NCI-H345 treated with DMSO at 0.1 percent for 48 hours (cell line): Measurements from ENCODE around the gene DMRTA2.
"Not testable (repeated sequence)": the region's sequence is repeated elsewhere in the genome, so short reads cannot be mapped to it uniquely, and the experiment has no call there.

Experiments
- DNase-seq: peaks from one replicate; lab custom pipeline; 2025; ENCODE audit not compliant: unreplicated experiment; lab: John Stamatoyannopoulos, UW

Gene DMRTA2

DNA sequence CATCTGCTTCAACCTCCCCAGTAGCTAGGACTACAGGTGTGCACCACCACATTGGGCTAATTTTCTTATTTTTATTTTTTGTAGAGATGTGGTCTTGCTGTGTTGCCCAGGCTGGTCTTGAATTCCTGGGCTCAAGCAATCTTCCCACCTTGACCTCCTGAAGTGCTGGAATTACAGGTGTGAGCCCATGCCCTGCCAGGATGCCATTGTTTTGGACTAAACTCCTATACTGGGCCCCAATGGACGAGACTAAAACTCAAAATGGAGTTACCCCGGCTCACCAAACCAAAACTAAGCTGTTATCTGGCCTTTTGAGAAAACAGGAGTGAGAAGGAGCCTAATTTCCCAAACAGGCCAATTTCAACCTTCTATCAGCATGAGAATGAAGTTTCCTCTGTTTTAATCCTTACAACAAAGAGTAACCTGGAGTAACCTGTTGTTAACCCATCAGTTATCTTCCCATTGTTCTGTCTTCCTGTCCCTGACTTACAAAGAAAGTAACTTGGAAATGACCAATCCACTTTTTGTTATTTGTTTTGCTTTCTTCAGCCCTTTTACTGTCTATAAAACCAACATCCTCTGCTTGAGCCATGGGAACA is 29.6 kb downstream of the DMRTA2 start:
- DNase-seq: no peak

- DNase-seq: not testable (repeated sequence)
Observed at GRCh38 chr1:50381551-50381950, 41.7 kb downstream of the DMRTA2 start.

GRCh38 chr1:50378770-50379169 is 44.5 kb downstream of the DMRTA2 start:
- DNase-seq: no peak

- no peak for DNase-seq
Observed at GRCh38 chr1:50373532-50373931, 49.7 kb downstream of the DMRTA2 start.

GRCh38 chr1:50371749-50372148 is 51.5 kb downstream of the DMRTA2 start:
- no peak for DNase-seq

GRCh38 chr1:50369830-50370229 is 53.4 kb downstream of the DMRTA2 start:
- no peak for DNase-seq

DNA sequence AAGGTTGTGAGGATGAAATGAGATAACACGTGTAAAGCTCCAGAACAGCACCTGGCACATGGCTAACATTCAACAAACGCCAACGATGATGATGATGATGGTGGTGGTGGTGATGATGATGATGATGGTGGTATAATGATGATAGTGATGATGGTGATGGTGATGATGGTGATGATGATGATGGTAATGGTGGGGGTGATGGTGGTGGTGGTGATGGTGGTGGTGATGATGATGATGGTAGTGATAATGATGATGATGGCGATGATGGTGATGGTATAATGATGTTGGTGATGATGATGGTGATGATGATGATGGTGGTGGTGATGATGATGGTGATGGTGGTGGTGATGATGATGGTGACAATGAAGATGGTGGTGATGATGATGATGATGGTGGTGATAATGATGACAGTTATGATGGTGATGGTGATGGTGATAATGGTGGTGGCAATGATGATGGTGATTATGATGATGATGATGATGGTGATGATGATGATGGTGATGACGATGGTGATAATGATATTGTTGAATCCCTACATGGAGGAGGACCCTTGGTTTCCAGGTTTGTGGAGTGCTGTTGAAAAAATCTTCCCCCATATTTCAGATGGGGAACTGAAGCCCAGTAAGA is 54.1 kb downstream of the DMRTA2 start:
- DNase-seq: no peak

GRCh38 chr1:50368179-50369007 is 54.9 kb downstream of the DMRTA2 start:
- DNase-seq: peak; percentile 52
